HepG2 (cell line): ENCODE results near the gene LRRC42. TPM values are rescaled to one million over a fixed set of nuclear protein-coding genes. Genes with fewer than 3 reads are reported as not detected.

Source experiments
- AGO1 ChIP-seq: fragments of 200-400 bp; formaldehyde crosslinking; IDR thresholded peaks from 2 replicates; pipeline ENCODE4 v1.6.1; 2017; ENCODE audit warnings: mild to moderate bottlenecking, low read depth, low read length, moderate library complexity; ENCODE audit not compliant: poor library complexity, severe bottlenecking
- ARHGAP35 ChIP-seq: sonication (generic); formaldehyde crosslinking; IDR thresholded peaks from 2 replicates; pipeline ENCODE4 v1.9.0; 2022; ENCODE audit warnings: mild to moderate bottlenecking, inconsistent platforms, moderate library complexity, missing genetic modification reagents, borderline replicate concordance
- MAFK ChIP-seq, 2 experiments: IDR thresholded peaks in 1 of 2; conservative IDR thresholded peaks in 1 of 2; 2 replicates each; pipeline ENCODE4 v1.6.1; 2011; ENCODE audit warnings: improper control_type of control experiment in 2 of 2, low read length in 2 of 2
- MZF1 ChIP-seq: sonication (generic); formaldehyde crosslinking; IDR thresholded peaks from 2 replicates; pipeline ENCODE4 v1.8.1; 2023; ENCODE audit warnings: mild to moderate bottlenecking, missing genetic modification reagents, borderline replicate concordance
- NAIF1 ChIP-seq: sonication (generic); formaldehyde crosslinking; IDR thresholded peaks from 2 replicates; pipeline ENCODE4 v1.5.0; 2020; ENCODE audit warnings: mild to moderate bottlenecking, missing genetic modification reagents, borderline replicate concordance
- NRL ChIP-seq: sonication (generic); formaldehyde crosslinking; IDR thresholded peaks from 2 replicates; pipeline ENCODE4 v1.5.0; 2020; ENCODE audit warnings: missing genetic modification reagents, mild to moderate bottlenecking, moderate library complexity, borderline replicate concordance
- PAX8 ChIP-seq: sonication (generic); formaldehyde crosslinking; IDR thresholded peaks from 2 replicates; pipeline ENCODE4 v1.8.0; 2022; ENCODE audit warnings: mild to moderate bottlenecking, missing genetic modification reagents, borderline replicate concordance
- SMARCC2 ChIP-seq: fragments of 450-650 bp; IDR thresholded peaks from 2 replicates; pipeline ENCODE4 v1.6.1; 2017; ENCODE audit warnings: antibody characterized with exemption, mild to moderate bottlenecking
- SMYD3 ChIP-seq: sonication (generic); formaldehyde crosslinking; IDR thresholded peaks from 2 replicates; pipeline ENCODE4 v1.8.1; 2023; ENCODE audit warnings: mild to moderate bottlenecking, missing genetic modification reagents
- SRSF1 ChIP-seq: fragments of 200-400 bp; formaldehyde crosslinking; optimal IDR thresholded peaks from 2 replicates; pipeline ENCODE3; 2017; ENCODE audit warnings: mild to moderate bottlenecking, low read depth, low read length, moderate library complexity
- ZBTB1 ChIP-seq: sonication (generic); formaldehyde crosslinking; IDR thresholded peaks from 2 replicates; pipeline ENCODE4 v1.4.0; 2020; ENCODE audit warnings: missing genetic modification reagents, borderline replicate concordance
- ZC3H13 ChIP-seq: sonication (generic); formaldehyde crosslinking; IDR thresholded peaks from 2 replicates; pipeline ENCODE4 v1.8.1; 2023; ENCODE audit warnings: mild to moderate bottlenecking, missing genetic modification reagents, moderate library complexity
- ZFYVE20 ChIP-seq: sonication (generic); formaldehyde crosslinking; IDR thresholded peaks from 2 replicates; pipeline ENCODE4 v1.8.0; 2023; ENCODE audit warnings: low read depth, mild to moderate bottlenecking, moderate library complexity, missing genetic modification reagents, borderline replicate concordance
- ZKSCAN8 ChIP-seq: IDR thresholded peaks from 2 replicates; pipeline ENCODE4 v1.6.1; 2016; ENCODE audit warnings: borderline replicate concordance, missing genetic modification reagents, missing compliant biosample characterization
- ZMYM4 ChIP-seq: sonication (generic); formaldehyde crosslinking; IDR thresholded peaks from 2 replicates; pipeline ENCODE4 v1.8.1; 2023; ENCODE audit warnings: mild to moderate bottlenecking, missing genetic modification reagents
- ZNF235 ChIP-seq: sonication (generic); formaldehyde crosslinking; IDR thresholded peaks from 2 replicates; pipeline ENCODE4 v1.8.1; 2023; ENCODE audit warnings: mild to moderate bottlenecking, missing genetic modification reagents, borderline replicate concordance
- ZNF263 ChIP-seq: sonication (generic); formaldehyde crosslinking; IDR thresholded peaks from 2 replicates; pipeline ENCODE4 v1.4.0; 2020; ENCODE audit warnings: missing genetic modification reagents
- ZNF326 ChIP-seq: sonication (generic); formaldehyde crosslinking; IDR thresholded peaks from 2 replicates; pipeline ENCODE4 v1.4.0; 2020; ENCODE audit warnings: missing genetic modification reagents, borderline replicate concordance
- ZNF562 ChIP-seq: sonication (generic); formaldehyde crosslinking; IDR thresholded peaks from 2 replicates; pipeline ENCODE4 v1.8.0; 2022; ENCODE audit warnings: missing genetic modification reagents, borderline replicate concordance
- ZNF570 ChIP-seq: sonication (generic); formaldehyde crosslinking; IDR thresholded peaks from 2 replicates; pipeline ENCODE4 v1.4.0; 2020; ENCODE audit warnings: mild to moderate bottlenecking, missing genetic modification reagents, borderline replicate concordance
- ZNF597 ChIP-seq: sonication (generic); formaldehyde crosslinking; IDR thresholded peaks from 2 replicates; pipeline ENCODE4 v1.5.0; 2020; ENCODE audit warnings: missing genetic modification reagents
- ZNF839 ChIP-seq: sonication (generic); formaldehyde crosslinking; IDR thresholded peaks from 2 replicates; pipeline ENCODE4 v1.4.0; 2020; ENCODE audit warnings: missing genetic modification reagents, mild to moderate bottlenecking, borderline replicate concordance
- ZNF878 ChIP-seq: sonication (generic); formaldehyde crosslinking; IDR thresholded peaks from 2 replicates; pipeline ENCODE4 v1.8.1; 2023; ENCODE audit warnings: mild to moderate bottlenecking, missing genetic modification reagents, moderate library complexity
- ZSCAN12 ChIP-seq: sonication (generic); formaldehyde crosslinking; IDR thresholded peaks from 2 replicates; pipeline ENCODE4 v1.9.0; 2021; ENCODE audit warnings: mild to moderate bottlenecking, missing genetic modification reagents
- ZSCAN30 ChIP-seq: sonication (generic); formaldehyde crosslinking; IDR thresholded peaks from 2 replicates; pipeline ENCODE4 v1.5.0; 2020; ENCODE audit warnings: mild to moderate bottlenecking, missing genetic modification reagents
- polyA plus RNA-seq, 8 experiments: library from polyadenylated mRNA; depleted of rRNA in 3 of 8; stranded (reverse) in 7 of 8; unstranded in 1 of 8; fragments of >200 nt; fragmentation: Illumina TruSeq in 4 of 8; extraction: Trizol in 4 of 8; gene quantifications; 2 replicates each; pipeline versions ENCODE4 v1.2.1 to v1.2.3, GENCODE V29; 2011 to 2016; ENCODE audit warnings: low read depth in 4 of 8, missing spikeins in 1 of 8, mixed read lengths in 1 of 8; ENCODE audit not compliant: insufficient read depth in 1 of 8
- total RNA-seq, 5 experiments: library from RNA; depleted of rRNA; stranded (reverse); fragments of >200 nt; fragmentation: Illumina TruSeq; extraction: Trizol; gene quantifications; 2 replicates each; pipeline ENCODE4 v1.2.3, GENCODE V29; 2016; ENCODE audit warnings: low read depth in 1 of 5
- TF ChIP-seq, protein P1 (sequence below): sonication (generic); formaldehyde crosslinking; IDR thresholded peaks from 2 replicates; pipeline ENCODE4 v1.4.0; 2020; ENCODE audit warnings: mild to moderate bottlenecking, missing genetic modification reagents
- TF ChIP-seq, protein P2 (sequence below): sonication (generic); formaldehyde crosslinking; IDR thresholded peaks from 2 replicates; pipeline ENCODE4 v1.4.0; 2020; ENCODE audit warnings: mild to moderate bottlenecking, low read depth, missing genetic modification reagents

Gene LRRC42
- total and polyA plus RNA-seq, 2 of the 13 experiments (the other 11 are each of a cell fraction or from before 2014, with no cell fraction given), result 30.6 to 43.6 TPM

DNA sequence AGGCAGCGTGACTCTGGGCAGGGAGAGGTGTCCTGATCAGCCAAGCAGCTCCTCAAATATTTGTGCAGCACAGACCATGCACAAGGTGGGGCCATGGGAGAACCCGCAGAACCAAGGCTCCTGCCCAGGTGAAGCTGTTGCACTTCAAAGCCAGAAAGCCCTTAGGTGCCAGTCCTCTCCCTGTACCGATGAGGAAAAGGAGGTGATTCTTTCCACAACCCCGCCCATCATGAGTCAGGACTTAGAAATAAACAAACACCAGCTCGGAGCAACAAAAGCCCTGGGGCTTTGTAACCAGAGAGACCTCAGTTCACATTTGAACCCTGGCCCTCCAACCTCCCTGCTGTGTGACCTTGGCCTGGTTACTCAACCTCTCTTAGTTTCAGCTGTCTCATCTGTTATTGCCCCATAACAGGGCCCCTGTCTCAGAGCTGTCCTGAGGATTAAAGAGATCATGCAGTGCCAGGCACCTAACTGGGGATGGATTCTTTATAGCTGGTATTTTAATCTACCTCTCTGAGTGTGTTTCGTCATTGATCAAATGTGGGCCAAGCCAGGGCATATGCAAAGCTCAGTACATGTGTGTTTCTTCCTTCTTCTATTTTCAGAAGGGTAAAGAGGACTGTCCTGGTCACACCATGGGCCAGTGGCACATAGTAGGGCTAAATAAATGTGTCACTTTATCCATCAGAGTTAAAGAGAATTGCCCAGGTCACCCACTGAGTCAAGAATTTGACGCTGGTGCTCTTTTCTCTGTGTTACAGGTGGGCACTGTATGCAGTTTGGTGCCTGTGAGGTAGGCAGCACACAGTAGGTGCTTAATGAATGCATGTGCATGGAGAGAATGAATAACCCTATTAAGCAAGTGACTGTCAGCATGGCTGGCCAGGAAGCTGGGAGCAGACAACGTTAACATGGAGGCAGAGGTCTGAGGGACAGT lies 70.5 kb downstream of the LRRC42 start (continued):
- TF ChIP-seq PAX8 (CRISPR knock-in tag) (no peak), ZNF597 (CRISPR knock-in tag) (no peak), AGO1 (no peak), ZNF570 (CRISPR knock-in tag) (no peak), SMARCC2 (no peak), MZF1 (CRISPR knock-in tag) (no peak), MAFK (conservative IDR thresholded peaks at IDR 0.05 in 1 of 2, IDR thresholded peaks at IDR 0.05 in 1 of 2; ENCODE audit: low read length in 2 of 2) (no peak), ZKSCAN8 (no peak), ZC3H13 (no peak), SRSF1 (no peak), ZNF878 (CRISPR knock-in tag) (no peak), ZNF263 (CRISPR knock-in tag) (no peak), ZNF562 (CRISPR knock-in tag) (no peak), ZNF235 (CRISPR knock-in tag) (no peak), SMYD3 (no peak), NRL (CRISPR knock-in tag) (no peak), ZNF839 (no peak), ZFYVE20 (CRISPR knock-in tag) (no peak), ZNF326 (no peak), ZSCAN30 (CRISPR knock-in tag) (no peak), ZBTB1 (CRISPR knock-in tag) (no peak), ZSCAN12 (CRISPR knock-in tag) (no peak), NAIF1 (CRISPR knock-in tag) (no peak), ARHGAP35 (CRISPR knock-in tag) (no peak), ZMYM4 (CRISPR knock-in tag) (no peak)
- TF ChIP-seq, protein P1, sequence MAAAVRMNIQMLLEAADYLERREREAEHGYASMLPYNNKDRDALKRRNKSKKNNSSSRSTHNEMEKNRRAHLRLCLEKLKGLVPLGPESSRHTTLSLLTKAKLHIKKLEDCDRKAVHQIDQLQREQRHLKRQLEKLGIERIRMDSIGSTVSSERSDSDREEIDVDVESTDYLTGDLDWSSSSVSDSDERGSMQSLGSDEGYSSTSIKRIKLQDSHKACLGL (CRISPR knock-in tag), result no peak
- TF ChIP-seq, protein P2, sequence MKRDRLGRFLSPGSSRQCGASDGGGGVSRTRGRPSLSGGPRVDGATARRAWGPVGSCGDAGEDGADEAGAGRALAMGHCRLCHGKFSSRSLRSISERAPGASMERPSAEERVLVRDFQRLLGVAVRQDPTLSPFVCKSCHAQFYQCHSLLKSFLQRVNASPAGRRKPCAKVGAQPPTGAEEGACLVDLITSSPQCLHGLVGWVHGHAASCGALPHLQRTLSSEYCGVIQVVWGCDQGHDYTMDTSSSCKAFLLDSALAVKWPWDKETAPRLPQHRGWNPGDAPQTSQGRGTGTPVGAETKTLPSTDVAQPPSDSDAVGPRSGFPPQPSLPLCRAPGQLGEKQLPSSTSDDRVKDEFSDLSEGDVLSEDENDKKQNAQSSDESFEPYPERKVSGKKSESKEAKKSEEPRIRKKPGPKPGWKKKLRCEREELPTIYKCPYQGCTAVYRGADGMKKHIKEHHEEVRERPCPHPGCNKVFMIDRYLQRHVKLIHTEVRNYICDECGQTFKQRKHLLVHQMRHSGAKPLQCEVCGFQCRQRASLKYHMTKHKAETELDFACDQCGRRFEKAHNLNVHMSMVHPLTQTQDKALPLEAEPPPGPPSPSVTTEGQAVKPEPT (CRISPR knock-in tag), result no peak
